ENCODE measurements around the gene ZDHHC7. TPM values are rescaled to one million over a fixed set of nuclear protein-coding genes. Genes with fewer than 3 reads are reported as not detected.

The ZDHHC7 gene
- total and polyA plus RNA-seq, 9 of the 15 experiments (the other 6 are each of a cell fraction or from before 2014, with no cell fraction given) = 1.7 to 49.7 (median 37.4) TPM

DNA sequence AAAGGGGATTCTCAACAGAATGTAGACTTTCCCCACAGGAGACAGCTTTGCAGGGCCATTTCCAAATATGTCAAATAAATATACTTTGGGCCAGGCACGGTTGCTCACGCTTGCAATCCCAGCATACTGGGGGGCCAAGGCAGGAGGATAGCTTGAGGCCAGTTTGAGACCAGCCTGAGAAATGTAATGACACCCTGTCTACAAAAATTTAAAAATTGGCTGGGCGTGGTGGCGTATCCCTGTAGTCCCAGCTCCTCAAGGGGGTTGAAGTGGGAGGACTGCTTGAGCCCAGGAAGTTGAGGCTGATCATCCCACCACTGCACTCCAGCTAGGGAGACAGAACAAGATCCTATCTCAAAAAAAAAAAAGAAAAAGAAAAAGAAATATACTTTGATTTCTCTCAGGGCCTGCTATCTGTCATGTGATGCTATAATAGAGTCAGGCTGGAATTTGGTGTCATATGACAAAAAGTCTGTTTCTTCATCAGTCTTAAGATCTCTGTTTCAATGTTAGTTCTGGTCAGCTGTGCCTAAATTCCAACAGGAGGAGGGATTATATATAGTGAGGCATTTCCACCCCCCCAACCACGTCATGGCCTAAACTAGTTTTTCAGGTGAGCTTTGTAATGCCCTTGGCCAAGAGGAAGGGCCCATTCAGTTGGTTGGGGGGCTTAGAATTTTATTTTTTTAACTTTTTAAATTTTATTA lies 4.3 kb upstream of the ZDHHC7 start (continued):
- TF ChIP-seq, protein P1, sequence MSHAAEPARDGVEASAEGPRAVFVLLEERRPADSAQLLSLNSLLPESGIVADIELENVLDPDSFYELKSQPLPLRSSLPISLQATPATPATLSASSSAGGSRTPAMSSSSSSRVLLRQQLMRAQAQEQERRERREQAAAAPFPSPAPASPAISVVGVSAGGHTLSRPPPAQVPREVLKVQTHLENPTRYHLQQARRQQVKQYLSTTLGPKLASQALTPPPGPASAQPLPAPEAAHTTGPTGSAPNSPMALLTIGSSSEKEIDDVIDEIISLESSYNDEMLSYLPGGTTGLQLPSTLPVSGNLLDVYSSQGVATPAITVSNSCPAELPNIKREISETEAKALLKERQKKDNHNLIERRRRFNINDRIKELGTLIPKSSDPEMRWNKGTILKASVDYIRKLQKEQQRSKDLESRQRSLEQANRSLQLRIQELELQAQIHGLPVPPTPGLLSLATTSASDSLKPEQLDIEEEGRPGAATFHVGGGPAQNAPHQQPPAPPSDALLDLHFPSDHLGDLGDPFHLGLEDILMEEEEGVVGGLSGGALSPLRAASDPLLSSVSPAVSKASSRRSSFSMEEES (CRISPR knock-in tag; IDR thresholded peaks at IDR 0.05) = peak; percentile 87
- TF ChIP-seq, protein P2, sequence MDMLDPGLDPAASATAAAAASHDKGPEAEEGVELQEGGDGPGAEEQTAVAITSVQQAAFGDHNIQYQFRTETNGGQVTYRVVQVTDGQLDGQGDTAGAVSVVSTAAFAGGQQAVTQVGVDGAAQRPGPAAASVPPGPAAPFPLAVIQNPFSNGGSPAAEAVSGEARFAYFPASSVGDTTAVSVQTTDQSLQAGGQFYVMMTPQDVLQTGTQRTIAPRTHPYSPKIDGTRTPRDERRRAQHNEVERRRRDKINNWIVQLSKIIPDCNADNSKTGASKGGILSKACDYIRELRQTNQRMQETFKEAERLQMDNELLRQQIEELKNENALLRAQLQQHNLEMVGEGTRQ (CRISPR knock-in tag; IDR thresholded peaks at IDR 0.05) = peak; percentile 15; the same call in 1 of the 2 replicates
- TF ChIP-seq SMARCE1 (IDR thresholded peaks at IDR 0.05) = 0 out of 2 replicates have a peak, but pooled peaks have one; percentile 26
- TF ChIP-seq RAD21 (CRISPR knock-in tag; conservative IDR thresholded peaks at IDR 0.05 in 1 of 2, IDR thresholded peaks at IDR 0.05 in 1 of 2) = no peak
- TF ChIP-seq GABPB2 (CRISPR knock-in tag; conservative IDR thresholded peaks at IDR 0.05) = no peak
- TF ChIP-seq, protein P3, sequence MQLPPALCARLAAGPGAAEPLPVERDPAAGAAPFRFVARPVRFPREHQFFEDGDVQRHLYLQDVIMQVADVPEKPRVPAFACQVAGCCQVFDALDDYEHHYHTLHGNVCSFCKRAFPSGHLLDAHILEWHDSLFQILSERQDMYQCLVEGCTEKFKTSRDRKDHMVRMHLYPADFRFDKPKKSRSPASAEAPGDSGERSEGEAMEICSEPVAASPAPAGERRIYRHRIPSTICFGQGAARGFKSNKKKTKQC (CRISPR knock-in tag; IDR thresholded peaks at IDR 0.05) = no peak
- no peak for TF ChIP-seq ZBTB17 (CRISPR knock-in tag; IDR thresholded peaks at IDR 0.05)
- no peak for TF ChIP-seq FOXJ3 (CRISPR knock-in tag; IDR thresholded peaks at IDR 0.05)
- no peak for TF ChIP-seq EHMT2 (IDR thresholded peaks at IDR 0.05)
- TF ChIP-seq SAFB (IDR thresholded peaks at IDR 0.05; ENCODE audit: borderline replicate concordance, low read depth, low read length) = no peak
- no peak for TF ChIP-seq RBM15 (IDR thresholded peaks at IDR 0.05; ENCODE audit: insufficient read depth, low read length)
- no peak for TF ChIP-seq SIX5 (IDR thresholded peaks at IDR 0.05; ENCODE audit: borderline replicate concordance in 1 of 2, insufficient read depth in 1 of 2, low read depth in 1 of 2, low read length in 2 of 2)
- TF ChIP-seq L3MBTL2 (IDR thresholded peaks at IDR 0.05) = no peak
- no peak for TF ChIP-seq PHF8 (IDR thresholded peaks at IDR 0.05; ENCODE audit: borderline replicate concordance, low read length)
- peak in 1 of 2 experiments; percentile 87; a peak in 2 of 4 replicates for TF ChIP-seq TEAD1 (CRISPR knock-in tag; IDR thresholded peaks at IDR 0.05)
- no peak for TF ChIP-seq ZNF436 (CRISPR knock-in tag; IDR thresholded peaks at IDR 0.05)
- TF ChIP-seq FOXJ2 (tag; IDR thresholded peaks at IDR 0.05) = 0 out of 2 replicates have a peak, but pooled peaks have one; percentile 38
- TF ChIP-seq, protein P4, sequence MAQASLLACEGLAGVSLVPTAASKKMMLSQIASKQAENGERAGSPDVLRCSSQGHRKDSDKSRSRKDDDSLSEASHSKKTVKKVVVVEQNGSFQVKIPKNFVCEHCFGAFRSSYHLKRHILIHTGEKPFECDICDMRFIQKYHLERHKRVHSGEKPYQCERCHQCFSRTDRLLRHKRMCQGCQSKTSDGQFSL (CRISPR knock-in tag; IDR thresholded peaks at IDR 0.05) = no peak
- TF ChIP-seq, protein P4 (tag; IDR thresholded peaks at IDR 0.05) = no peak
- TF ChIP-seq, protein P5, sequence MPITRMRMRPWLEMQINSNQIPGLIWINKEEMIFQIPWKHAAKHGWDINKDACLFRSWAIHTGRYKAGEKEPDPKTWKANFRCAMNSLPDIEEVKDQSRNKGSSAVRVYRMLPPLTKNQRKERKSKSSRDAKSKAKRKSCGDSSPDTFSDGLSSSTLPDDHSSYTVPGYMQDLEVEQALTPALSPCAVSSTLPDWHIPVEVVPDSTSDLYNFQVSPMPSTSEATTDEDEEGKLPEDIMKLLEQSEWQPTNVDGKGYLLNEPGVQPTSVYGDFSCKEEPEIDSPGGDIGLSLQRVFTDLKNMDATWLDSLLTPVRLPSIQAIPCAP (CRISPR knock-in tag; IDR thresholded peaks at IDR 0.05; ENCODE audit: borderline replicate concordance) = no peak
- no peak for TF ChIP-seq ARHGAP35 (IDR thresholded peaks at IDR 0.05; ENCODE audit: partially characterized antibody)
- no peak for TF ChIP-seq SNRNP70 (optimal IDR thresholded peaks at IDR 0.05; ENCODE audit: low read depth, low read length)
- no peak for TF ChIP-seq ZZZ3 (IDR thresholded peaks at IDR 0.05)
- no peak for TF ChIP-seq ZNF77 (CRISPR knock-in tag; IDR thresholded peaks at IDR 0.05)
- TF ChIP-seq TEAD2 (tag; IDR thresholded peaks at IDR 0.05) = peak; percentile 79

Measured in K562 (cell line).